NCI-H1436 (cell line): ENCODE results near the gene FGD4.
A peak's percentile ranks its signal among the peaks of the same experiment; 100 is the strongest.
"Not testable (repeated sequence)": the region's sequence is repeated elsewhere in the genome, so short reads cannot be mapped to it uniquely, and the experiment has no call there.

Experiments
- DNase-seq: peaks from one replicate; lab custom pipeline; 2025; lab: John Stamatoyannopoulos, UW

The FGD4 gene

DNA sequence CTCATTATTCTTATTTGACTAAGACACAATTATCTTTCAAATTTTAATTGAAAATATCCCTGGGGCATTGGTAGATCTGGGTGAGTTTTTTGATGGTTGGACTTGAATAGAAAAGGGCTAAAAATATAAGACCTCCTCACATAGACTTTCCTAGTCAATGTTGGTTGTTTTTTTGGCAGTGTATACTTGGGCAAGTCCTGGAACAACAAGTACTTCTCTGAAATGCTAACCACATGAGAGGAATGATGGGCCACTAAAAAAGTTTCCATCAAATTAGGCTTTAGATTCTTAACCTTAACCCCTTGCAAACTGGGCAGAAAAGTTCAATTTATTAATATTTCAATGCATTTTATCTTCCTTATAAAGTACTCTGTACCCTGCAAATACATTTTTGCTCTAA lies 97.6 kb downstream of the FGD4 start:
- no peak for DNase-seq

DNA sequence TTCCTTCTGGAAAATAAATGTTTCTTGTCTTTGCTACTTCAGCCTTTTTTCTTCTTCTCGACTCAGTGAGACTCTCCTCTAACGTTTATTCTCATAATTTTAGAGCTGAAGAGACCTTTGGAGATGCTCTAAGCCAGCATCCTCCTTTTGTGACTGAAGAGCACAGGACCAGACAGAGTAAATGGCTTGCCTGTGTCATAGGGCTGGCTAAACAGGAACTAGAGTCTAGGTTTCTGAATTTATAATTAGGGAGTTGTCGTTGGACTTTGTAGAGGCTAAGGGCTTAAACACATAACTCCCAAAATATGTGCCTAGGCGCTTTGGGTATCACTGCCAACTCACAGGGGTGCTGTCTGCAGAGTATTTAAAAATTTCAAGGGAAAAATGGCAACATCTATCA lies 98.5 kb downstream of the FGD4 start:
- DNase-seq, result no peak

DNA sequence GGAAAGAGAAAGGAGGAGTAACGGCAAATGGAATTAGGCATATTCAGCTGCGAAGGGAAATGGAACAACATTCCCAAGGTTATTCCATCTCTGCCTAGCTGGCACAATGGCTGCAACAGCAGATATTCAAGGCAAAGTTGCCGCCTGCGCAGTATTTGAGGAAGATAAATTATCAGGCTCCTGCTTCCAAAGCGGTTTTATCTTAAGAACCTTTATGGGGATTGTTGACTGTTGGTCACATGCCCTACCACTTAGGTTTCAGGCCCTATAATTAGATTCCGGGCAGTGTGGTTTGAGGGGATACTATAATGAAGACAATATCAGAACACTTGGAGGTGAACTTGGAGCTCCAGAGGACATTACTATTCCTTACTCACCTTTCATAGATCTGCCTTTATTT lies 99.7 kb downstream of the FGD4 start:
- DNase-seq, result no peak

DNA sequence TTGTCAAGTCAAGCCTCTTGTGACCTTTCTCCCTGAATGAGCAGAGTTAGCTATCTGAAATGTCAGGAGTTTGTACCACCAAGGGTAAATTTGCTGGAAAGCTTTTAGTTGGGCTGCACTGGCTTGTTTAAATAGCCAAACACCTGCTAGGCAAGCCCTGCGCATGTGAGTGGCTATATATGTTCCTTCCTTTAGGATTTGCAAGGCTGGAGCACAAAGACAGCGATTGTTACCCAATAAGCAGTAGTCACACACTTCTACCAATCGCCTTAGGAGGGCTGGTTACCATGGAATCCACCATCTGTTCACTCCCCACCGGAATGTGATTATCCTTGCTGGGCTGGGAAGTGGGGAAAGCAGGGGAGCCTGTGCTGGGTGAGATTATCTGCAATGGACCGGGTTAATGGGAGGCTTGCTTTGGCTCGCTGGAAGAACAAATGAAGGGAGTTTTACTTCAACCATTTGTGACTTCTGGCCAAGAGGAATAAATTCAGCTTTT lies 102.5 kb downstream of the FGD4 start:
- peak; percentile 20 for DNase-seq

DNA sequence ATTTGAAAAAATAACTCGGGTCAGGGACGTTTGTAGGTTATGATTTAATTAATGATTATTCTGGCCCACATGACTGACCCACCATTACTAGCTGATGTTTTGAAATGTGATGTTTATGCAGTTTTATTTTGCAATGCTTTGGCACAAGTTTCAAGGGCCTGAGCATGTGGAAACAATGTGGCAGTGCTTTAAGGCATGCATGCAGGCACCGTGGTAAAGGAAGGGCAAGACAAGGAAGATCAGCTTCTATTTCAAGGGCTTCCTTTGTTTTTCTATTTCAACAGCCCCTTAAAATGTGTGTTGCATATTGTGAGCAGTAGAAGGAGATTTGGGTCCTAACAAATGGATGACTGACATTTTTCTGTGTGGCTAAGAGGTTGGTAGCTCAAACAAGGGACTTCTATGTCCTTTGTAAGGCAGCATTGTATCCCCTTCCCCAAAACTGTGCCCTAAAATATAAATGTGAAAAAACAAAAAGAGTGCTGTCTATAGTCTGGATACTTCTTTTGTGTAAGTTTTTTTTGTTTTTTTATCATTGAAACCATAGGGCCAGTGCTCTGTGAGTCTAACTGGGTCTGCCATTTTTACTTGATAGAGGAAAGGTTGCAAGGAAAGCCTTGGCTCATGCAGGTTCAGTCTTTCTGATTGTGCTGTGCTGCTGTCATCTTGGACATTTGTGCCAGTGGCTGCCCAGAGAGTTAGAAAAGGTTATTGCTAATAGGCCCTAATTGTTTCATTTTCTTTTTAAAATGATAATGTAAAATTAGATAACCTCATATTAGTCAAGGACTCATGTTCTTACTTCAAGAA lies 103.5 kb downstream of the FGD4 start:
- no peak for DNase-seq

DNA sequence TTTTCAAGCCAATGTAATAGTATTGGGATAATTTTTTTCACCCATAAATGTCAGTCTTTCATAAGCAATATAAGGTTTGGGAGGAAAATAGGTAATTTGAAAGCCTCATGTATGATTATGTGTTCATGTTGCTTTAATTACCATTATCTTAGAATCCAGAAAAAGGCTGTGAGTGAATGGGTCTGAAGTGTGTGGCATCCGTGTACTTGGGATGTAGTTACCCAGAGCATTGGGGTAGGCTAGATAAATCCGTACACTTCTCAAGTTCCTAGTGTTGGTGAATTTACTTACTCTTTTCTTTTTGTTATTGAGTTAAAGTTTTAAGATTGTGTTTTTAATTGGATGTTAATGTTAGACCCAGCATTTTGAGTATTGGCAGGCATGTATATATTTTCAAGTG lies 104.4 kb downstream of the FGD4 start:
- no peak for DNase-seq

DNA sequence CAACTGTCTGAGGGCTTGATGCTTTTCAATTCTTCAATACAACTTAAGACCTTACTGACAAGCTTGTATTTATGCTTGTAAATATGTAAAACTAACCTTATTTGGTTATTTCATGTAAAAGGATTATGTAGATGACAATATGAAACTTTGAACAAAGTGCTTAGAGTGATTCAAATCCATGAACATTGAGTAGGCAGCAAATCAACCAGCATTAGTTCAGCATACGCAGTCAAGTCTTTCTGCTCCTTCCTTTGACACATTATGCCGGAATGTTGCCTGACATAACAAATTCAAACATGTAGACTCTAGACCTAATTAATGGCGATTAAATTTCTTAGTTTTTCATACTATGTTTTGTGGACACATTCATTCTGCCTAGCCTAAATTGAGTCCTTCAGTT lies 105.2 kb downstream of the FGD4 start:
- no peak for DNase-seq

DNA sequence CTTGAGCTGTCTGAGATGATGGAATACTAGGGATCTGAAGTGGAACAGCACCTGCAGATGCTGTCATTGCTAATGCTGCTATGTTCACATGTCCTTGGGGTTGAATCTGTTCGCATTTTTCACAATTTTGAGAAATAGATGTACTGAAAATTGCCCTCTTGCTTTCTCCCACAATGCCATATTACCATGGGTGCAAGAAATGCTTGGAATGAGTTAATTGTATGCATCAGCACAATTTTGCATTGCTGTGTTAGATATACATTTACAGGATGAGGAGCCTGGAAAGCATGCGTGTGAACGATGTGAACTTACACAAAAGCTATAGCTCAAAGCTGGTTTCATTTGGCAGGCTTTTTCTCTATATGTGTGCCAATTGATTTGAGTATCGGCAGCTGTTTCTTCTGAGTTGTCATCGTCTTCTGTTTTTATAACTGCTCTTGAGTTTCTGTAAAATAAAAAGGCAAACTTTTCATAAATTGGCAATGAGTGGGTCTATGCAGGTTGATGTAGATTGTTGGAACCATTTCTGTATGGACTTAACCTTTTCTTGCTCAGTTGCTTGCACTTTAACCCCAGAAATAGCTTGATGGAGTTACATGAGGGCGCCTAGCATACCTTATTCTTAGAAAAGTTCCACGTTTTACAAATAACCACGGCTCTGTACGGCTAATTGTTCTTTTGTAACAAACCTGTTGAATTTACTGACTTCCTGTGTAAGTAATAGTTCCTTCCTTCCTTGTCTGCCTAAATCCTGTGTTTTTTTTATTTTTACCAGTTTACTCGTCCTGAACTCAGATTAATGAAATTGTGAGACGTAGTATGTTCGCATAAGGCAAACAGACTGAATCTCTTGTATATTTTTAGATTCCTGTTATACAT lies 105.9 kb downstream of the FGD4 start:
- no peak for DNase-seq

DNA sequence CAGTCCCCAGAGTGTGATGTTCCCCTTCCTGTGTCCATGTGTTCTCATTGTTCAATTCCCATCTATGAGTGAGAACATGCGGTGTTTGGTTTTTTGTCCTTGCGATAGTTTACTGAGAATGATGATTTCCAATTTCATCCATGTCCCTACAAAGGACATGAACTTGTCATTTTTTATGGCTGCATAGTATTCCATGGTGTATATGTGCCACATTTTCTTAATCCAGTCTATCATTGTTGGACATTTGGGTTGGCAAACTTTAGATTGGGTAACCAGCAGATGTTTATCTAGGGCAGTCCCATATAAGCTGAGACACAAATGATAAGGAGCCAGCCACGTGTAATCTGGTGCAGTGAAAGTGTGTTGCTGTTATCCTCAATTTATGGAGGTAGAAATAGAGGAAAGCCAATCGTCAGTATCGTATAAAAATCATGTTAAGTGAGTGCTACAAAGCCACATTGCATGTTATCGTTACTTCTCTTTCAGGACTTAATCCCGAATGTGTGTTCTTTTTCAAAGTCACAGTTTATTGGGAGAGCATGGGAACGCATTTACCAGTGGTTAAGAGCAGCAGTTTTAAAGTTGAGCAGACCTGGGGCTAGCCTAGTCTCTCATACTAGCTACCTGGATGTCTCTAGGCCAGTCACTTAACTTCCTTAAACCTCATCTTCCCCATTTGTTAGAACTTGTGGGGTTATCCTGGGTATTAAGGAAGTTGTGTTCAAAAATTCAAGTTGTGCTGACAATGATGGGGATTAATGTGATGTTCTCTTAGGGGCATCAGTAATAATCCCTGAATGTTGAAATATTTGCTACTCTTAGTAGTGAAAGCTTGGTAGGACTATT lies 108.0 kb downstream of the FGD4 start:
- not testable (repeated sequence) for DNase-seq

DNA sequence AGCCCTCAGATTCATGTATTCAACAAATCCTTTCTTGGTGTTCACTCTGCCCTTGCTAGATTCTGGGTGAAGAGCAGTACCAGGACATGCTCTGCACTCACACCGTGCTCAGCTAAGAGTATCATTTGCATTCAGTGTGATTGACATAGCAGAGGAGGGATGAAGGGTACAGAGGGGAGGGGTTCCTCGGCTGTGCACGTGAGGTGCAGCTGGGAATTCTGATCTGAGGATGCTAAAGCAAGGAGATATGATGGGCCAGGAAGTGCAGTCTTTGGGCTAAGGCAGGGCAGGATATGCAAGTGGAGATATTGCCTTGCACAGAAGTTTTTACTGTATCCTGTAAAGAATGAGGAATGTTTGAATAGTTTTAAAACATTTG lies 108.6 kb downstream of the FGD4 start:
- no peak for DNase-seq

DNA sequence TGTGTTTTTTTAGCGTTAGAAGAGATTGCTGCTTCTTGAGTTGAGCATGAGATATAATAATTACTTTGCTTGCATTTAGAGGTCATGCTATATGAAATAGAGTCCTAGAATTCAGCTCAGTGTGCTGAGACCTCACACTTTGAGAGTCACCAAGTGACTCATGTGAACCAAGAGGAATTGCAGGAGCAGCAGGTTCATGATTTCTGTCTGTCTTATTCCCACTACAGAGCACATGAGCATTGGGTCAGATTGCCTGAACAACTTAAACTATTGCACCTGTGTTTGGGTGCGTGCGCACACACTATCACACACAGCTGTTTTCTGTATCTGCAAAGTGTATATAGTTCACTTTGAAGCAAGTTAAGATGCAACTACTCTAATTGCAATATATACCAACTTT lies 109.3 kb downstream of the FGD4 start:
- DNase-seq, result no peak

DNA sequence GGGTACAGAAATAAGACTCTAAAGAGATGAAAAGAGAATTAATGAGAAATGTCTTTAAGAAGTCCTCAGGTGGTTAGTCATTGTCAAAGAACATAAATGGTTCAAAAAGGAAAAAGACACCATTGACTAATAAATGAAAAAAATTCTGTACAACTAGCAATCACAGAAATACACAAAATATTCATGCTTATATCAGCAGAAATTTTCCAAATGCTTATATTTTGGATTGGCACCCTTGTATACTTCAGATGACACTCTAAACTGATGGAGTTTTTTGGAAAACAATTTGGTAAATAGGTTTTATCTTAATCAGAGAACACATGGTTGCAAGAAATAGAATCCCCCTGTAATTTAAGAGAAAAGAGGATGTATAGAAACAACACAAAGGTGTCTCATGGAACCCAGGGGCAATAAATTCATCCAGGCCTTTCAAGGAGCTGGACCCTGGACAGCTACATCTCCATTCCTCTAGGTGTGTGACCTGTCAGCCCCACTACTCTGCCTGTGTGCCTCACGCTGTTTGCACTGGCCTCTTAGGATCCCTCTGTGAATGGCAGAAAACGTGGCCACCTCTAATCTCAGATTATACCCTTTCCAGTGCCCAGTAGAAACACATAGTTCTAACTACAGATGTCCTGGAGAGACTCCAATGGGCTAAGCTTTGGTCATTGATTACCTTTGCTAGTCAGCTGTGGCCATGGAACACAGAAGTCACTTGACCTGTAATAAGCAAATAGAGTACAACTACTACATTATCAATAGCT lies 110.2 kb downstream of the FGD4 start:
- DNase-seq, result no peak

DNA sequence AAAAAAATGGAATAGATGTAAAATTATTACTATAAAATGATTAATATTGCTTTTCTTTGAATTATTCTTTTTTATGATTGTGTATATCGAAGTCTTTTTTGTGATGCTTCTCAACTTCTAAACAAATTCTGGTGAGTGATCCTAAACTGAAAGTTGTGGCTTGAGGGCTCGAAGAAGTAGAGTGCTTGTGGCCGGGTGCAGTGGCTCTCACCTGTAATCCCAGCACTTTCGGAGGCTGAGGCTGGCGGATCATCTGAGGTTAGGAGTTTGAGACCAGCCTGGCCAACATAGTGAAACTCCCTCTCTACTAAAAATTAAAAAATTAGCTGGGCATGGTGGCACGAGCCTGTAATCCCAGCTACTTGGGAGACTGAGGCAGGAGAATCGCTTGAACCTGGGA lies 112.6 kb downstream of the FGD4 start:
- not testable (repeated sequence) for DNase-seq

DNA sequence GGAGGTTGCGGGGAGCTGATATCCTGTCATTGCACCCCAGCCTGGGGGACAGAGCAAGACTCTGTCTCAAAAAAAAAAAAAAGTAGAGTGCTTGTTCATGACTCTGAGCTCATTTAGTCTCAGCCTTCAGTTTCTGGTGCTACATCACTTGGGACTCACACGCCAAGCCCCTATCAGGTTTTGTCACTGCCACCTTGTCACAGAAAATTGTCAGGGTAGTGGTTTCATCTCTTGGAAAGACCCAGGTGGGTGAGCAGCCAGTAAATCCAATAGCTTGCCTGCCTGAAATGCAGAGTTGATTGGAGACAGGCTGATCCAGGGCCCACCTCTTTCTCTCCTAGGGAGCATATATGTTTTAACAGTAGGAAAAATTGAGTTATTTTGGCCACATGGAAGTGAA lies 113.0 kb downstream of the FGD4 start:
- DNase-seq, result no peak

DNA sequence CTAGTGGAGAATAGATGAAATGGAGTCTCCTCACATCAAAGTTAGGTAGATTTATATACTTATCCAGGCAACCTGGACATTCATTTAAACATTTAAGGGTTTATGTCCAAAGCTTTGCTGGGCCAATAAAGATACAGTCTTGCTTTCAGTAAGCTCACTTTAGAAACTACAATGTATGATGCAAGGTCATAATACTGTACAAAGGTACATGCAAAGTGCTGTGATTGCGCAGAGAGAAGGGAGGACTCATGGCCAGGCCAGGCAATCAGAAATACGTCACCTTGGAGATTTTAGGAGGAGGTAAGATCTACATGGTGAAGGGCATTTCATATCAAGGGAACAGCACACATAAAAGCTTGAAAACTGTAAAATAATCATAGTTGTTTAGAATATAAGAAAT lies 113.6 kb downstream of the FGD4 start:
- DNase-seq, result no peak

DNA sequence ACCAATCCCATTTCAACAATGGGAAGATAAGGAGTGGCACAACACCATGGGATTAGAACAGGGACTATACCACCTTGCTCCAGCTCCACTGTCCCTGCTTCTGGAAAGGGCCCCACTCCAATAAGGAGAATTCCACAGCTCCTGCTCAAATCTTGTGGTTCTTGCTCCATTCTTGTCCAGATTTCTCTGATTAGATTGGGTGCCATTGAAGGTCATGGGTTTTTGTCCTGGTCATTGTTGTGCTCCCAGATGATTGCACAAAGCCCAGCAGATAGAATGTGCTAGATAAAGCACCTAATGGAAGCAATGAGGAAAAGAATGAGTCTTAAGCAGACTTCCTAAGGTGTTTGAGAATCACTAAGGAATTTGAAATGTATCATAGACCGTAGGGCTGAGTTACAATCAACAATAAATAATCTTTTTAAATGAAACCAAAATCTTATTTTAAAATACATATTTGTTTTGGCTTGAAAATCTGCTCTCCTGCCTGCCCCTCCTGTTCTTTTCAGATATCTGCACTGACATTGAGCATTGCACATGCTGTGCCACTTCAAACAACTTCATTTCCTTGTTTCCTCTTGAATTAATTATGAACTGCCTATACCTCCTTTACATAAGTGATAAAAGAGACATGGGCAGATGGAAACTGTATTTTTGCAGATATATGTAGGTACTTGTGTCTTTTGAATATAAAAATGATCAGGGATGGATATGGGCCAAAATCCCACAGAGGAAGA lies 115.9 kb downstream of the FGD4 start:
- no peak for DNase-seq

DNA sequence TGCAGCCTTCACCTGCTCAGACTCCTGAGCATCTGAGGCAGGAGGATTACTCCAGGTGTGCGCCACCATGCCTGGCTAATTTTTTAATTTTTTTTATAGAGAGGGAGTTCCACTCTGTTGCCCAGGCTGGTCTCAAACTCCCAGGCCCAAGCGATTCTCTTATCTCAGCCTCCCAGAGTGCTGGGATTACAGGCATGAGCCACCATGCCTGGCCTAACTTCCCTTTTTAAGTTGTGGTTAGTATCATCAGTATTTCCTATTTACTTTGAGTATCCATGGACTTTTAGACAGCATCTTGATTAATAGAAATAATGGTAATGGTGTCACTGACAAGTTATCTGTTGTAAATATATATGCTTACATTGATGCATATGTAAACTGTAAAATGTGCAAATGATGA lies 116.9 kb downstream of the FGD4 start:
- no peak for DNase-seq

DNA sequence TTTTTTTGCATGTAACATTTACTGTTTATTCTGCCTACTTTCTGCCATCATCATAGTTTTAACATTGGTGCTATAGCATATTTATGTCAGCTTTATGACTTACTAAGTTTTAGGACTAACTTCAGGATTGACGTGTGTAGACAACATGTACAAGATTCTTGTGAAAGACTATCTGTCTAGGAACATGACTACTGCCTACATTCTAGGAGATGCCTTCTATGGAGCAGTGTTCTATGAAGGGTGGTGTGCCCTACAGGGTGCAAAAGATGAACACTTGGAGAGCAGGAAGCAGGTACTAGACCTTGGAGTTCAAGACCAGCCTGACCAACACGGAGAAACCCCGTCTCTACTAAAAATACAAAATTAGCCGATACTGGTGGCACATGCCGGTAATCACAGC lies 118.6 kb downstream of the FGD4 start:
- no peak for DNase-seq

DNA sequence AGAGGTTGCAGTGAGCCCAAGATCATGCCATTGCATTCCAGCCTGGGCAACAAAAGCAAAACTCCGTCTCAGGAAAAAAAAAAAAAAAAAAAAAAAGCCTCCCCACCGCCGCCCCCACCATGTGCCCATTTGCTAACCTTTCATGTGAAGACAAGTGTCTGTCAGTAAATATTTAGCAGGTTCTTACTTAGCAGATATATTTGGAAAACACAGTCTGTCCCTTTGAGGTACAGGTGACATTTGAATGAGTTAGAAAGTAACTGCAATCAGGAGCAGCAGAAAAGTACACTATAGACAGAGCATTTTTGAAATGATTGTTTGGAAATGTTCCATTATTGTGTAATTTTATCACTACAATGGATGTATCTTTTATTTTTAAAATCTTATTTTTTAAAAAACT lies 119.7 kb downstream of the FGD4 start:
- DNase-seq, result no peak

DNA sequence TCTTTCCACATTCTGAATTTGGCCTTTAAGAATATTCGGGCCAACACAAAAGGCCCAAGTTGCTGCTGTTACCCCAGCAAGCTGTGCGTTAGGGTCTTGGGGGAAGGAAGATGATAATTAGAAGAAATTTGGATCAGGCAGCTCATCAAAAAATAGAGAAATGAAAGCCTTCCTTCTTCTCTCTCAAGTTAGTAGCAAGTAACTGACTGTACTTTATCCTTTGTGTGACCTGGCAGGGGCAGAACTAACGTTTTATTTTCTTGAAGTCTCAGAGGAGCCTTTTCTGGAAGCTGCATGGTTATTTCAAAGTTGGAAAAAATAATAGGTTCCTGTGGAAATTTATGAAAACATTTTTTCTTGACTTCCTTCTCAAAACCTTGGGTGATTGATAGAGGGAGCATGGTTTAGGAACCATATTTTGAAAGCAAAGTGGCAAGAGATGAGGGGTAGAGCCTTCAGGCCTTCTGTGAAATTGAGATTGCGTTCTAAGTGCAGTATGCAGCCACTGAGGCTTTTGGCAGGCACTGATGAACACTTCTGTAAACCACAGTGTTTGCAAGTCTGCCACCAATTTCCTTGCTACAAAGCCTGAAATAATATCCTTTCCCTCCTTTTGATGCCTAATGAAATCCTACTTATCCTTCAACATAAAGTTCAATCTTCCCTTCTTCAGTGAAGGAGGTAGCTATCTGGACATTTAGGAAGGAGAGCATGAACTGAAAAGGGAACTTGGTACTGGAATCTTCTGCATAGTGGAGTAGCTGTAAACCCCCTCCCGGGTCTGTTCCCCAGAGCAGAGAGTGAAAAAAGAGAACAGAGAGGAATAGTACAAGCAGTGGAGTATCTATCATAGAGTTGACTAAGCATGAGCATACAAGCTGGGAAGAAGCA lies 123.2 kb downstream of the FGD4 start:
- no peak for DNase-seq
